Gastrocnemius medialis (tissue), 4 donors: ENCODE results near the gene HOXA6.

Experiments used
- CTCF ChIP-seq, 5 experiments: fragments of 450-650 bp in 3 of 5; fragments of 200-600 bp in 2 of 5; sonication (generic) in 2 of 5; IDR thresholded peaks in 4 of 5; conservative IDR thresholded peaks in 1 of 5; 1 replicate in 4 of 5; 2 replicates in 1 of 5; pipeline ENCODE4 v1.5.1; 2016 to 2019; ENCODE audit warnings: antibody characterized with exemption in 5 of 5, mild to moderate bottlenecking in 3 of 5, moderate library complexity in 3 of 5
- POLR2A ChIP-seq, 2 donors: fragments of 450-650 bp; IDR thresholded peaks; one replicate each; pipeline ENCODE4 v1.6.1; 2017; ENCODE audit warnings: antibody characterized with exemption in 2 of 2, mild to moderate bottlenecking in 2 of 2, moderate library complexity in 2 of 2

DNA sequence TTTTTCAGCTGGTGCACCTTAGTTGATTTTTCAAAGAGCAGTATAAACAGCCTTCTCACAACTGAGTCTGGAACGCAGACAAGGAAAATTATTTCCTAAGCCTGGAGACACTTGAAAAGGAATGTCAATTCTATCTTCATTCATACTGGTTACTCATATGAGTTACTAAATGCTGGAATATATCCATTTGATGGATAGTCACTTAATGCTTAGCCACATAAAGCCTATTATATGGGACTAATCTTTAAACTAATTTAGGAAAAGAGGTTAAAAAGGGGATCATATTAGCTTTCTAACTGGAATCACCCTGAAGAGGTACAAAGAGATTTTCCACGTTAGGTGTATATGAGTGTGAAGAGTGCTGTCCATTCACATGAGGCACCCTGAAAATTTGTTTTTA, 15.4 kb downstream of the HOXA6 start:
- no peak for TF ChIP-seq CTCF (IDR thresholded peaks at IDR 0.05 in 4 of 5, conservative IDR thresholded peaks at IDR 0.05 in 1 of 5)
- TF ChIP-seq POLR2A (IDR thresholded peaks at IDR 0.05) = no peak
